Measurements from ENCODE around the gene KLK6. TPM values are rescaled to one million over a fixed set of nuclear protein-coding genes. Genes with fewer than 3 reads are reported as not detected.

Gene KLK6
- total RNA-seq, 1 experiment from 2014 or later, result not detected

GRCh38 chr19:50944795-50945194 is 24.6 kb downstream of the KLK6 start:
- BruUV-seq (replicated peaks), result no TSS peak
- Histone ChIP-seq H3K4me1 (ENCODE audit: insufficient read depth, low read length, poor library complexity, severe bottlenecking) (no peaks in the 10 kb centered on the region), H3K36me3 (ENCODE audit: insufficient read depth, low read length, poor library complexity, severe bottlenecking) (no peaks in the 10 kb centered on the region), H3K4me3 (ENCODE audit: low read depth, low read length, poor library complexity, severe bottlenecking) (no peak overlapping the region), H3K9me3 (ENCODE audit: low read depth, low read length, poor library complexity, severe bottlenecking) (no peaks in the 10 kb centered on the region), H3K27me3 (replicated peaks; ENCODE audit: insufficient read depth, low read depth, low read length, poor library complexity) (peaks cover 5% of the 10 kb centered on the region), H3K27ac (ENCODE audit: low read depth, low read length, poor library complexity, severe bottlenecking) (no peak overlapping the region)
- TF ChIP-seq EZH2 (IDR thresholded peaks at IDR 0.05; ENCODE audit: borderline replicate concordance, low read depth, low read length, poor library complexity, severe bottlenecking) (no peak), CTCF (conservative IDR thresholded peaks at IDR 0.05; ENCODE audit: low read depth, low read length) (no peak)
- POLR2A ChIA-PET (ENCODE audit: low non-redundant PET), result no interaction called here
- intact Hi-C loops (cut with micrococcal nuclease; ENCODE audit: unreplicated experiment), result no loop called here
- CTCF ChIA-PET, result no interaction called here
- DNase-seq (ENCODE audit: low spot score), result no peak

- BruUV-seq (replicated peaks), result no TSS peak
- CTCF ChIA-PET, result interaction anchor here (0.5 kb wide), 1 partner anchor 105 kb away, joined by 3 read pairs; no protein-coding TSS in a partner anchor
- H3K36me3 ChIP-seq (ENCODE audit: insufficient read depth, low read length, poor library complexity, severe bottlenecking), result no peaks in the 10 kb centered on the region
- no peak for TF ChIP-seq CTCF (conservative IDR thresholded peaks at IDR 0.05; ENCODE audit: low read depth, low read length)
- no peak for TF ChIP-seq EZH2 (IDR thresholded peaks at IDR 0.05; ENCODE audit: borderline replicate concordance, low read depth, low read length, poor library complexity, severe bottlenecking)
- POLR2A ChIA-PET (ENCODE audit: low non-redundant PET), result no interaction called here
- H3K4me3 ChIP-seq (ENCODE audit: low read depth, low read length, poor library complexity, severe bottlenecking), result no peak overlapping the region
- H3K9me3 ChIP-seq (ENCODE audit: low read depth, low read length, poor library complexity, severe bottlenecking), result peaks cover 7% of the 10 kb centered on the region
- no peak for DNase-seq (ENCODE audit: low spot score)
- no peak overlapping the region for H3K27ac ChIP-seq (ENCODE audit: low read depth, low read length, poor library complexity, severe bottlenecking)
- peaks cover 5% of the 10 kb centered on the region for H3K27me3 ChIP-seq (replicated peaks; ENCODE audit: insufficient read depth, low read depth, low read length, poor library complexity)
- intact Hi-C loops (cut with micrococcal nuclease; ENCODE audit: unreplicated experiment), result no loop called here
- H3K4me1 ChIP-seq (ENCODE audit: insufficient read depth, low read length, poor library complexity, severe bottlenecking), result no peaks in the 10 kb centered on the region
Measured at GRCh38 chr19:50943074-50943828, 26.1 kb downstream of the KLK6 start.

GRCh38 chr19:50939596-50939995 is 29.8 kb downstream of the KLK6 start:
- CTCF ChIA-PET, result no interaction called here
- POLR2A ChIA-PET (ENCODE audit: low non-redundant PET), result no interaction called here

More at GRCh38 chr19:50939596-50939995, 29.8 kb downstream of the KLK6 start:
- TF ChIP-seq CTCF (conservative IDR thresholded peaks at IDR 0.05; ENCODE audit: low read depth, low read length) (no peak), EZH2 (IDR thresholded peaks at IDR 0.05; ENCODE audit: borderline replicate concordance, low read depth, low read length, poor library complexity, severe bottlenecking) (no peak)
- no TSS peak for BruUV-seq (replicated peaks)
- DNase-seq (ENCODE audit: low spot score), result no peak
- H3K9me3 ChIP-seq (ENCODE audit: low read depth, low read length, poor library complexity, severe bottlenecking), result peaks cover 7% of the 10 kb centered on the region
- intact Hi-C loops (cut with micrococcal nuclease; ENCODE audit: unreplicated experiment), result no loop called here
- no peaks in the 10 kb centered on the region for H3K36me3 ChIP-seq (ENCODE audit: insufficient read depth, low read length, poor library complexity, severe bottlenecking)
- H3K4me1 ChIP-seq (ENCODE audit: insufficient read depth, low read length, poor library complexity, severe bottlenecking), result no peaks in the 10 kb centered on the region
- no peak overlapping the region for H3K4me3 ChIP-seq (ENCODE audit: low read depth, low read length, poor library complexity, severe bottlenecking)
- H3K27ac ChIP-seq (ENCODE audit: low read depth, low read length, poor library complexity, severe bottlenecking), result no peak overlapping the region
- no peaks in the 10 kb centered on the region for H3K27me3 ChIP-seq (replicated peaks; ENCODE audit: insufficient read depth, low read depth, low read length, poor library complexity)
